ENCODE data around the gene TBC1D22A.

Gene TBC1D22A

DNA sequence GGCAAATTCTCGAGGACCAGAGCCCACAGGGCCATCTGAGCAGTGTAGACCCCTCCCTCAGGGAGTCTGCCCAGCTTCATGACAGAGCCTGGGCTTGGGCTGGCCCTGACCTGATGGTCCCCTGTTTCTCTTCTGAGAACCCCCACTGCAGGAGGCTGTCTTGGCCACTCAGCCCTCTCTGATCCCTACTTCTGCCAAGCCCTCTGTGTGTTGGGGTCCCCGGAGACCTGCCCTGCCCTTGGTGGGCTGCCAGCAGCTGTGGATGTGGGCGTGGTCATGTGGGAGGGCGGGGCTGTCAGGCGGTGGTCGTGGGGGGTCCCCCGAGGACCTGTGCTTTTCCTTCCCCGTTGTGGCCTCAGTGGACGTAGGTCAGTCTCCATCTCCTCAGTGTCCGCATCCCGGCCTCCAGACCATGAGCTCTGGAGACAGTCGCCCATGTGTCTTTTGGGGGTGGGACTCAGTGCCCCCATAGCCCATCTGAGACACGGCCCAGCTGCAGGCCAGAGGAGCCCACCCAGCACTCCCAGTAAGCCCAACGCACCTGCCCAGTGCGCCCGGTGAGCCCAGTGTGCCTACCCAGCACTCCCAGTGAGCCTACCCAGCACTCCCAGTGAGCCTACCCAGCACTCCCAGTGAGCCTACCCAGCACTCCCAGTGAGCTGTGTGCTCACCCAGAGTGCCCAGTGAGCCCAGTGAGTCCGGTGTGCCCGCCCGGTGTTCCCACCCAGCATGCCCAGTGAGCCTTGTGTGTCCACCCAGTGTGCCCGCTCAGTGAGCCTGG lies 409.2 kb downstream of the TBC1D22A start:
- Histone ChIP-seq H3K79me2 (ENCODE audit: low read length) (no peaks in the 10 kb centered on the region), H2AFZ (ENCODE audit: low read length) (no peak overlapping the region), H3K36me3 (replicated peaks; ENCODE audit: insufficient read depth, low read length) (no peaks in the 10 kb centered on the region), H3K9me3 (replicated peaks; ENCODE audit: insufficient read depth, low read length) (no peaks in the 10 kb centered on the region), H3F3A (ENCODE audit: insufficient read depth, low read length) (no peaks in the 10 kb centered on the region), H3K4me3 (ENCODE audit: low read length) (no peak overlapping the region), H3K9me2 (replicated peaks; ENCODE audit: insufficient read depth, low read length) (no peaks in the 10 kb centered on the region), H3K4me1 (ENCODE audit: low read length) (no peaks in the 10 kb centered on the region), H4K20me1 (ENCODE audit: insufficient read depth, low read length) (no peaks in the 10 kb centered on the region), H3K27ac (ENCODE audit: low read length) (no peak overlapping the region), H3K4me2 (ENCODE audit: low read depth, low read length) (no peak overlapping the region), H3K9ac (ENCODE audit: low read length) (no peak overlapping the region), H3K27me3 (replicated peaks; ENCODE audit: insufficient read depth, low read length) (no peaks in the 10 kb centered on the region)
- no peak for DNase-seq
- TF ChIP-seq EZH2phosphoT487 (IDR thresholded peaks at IDR 0.05; ENCODE audit: low read length) (no peak), EZH2 (optimal IDR thresholded peaks at IDR 0.05; ENCODE audit: low read depth, low read length) (no peak), CTCF (IDR thresholded peaks at IDR 0.05; ENCODE audit: low read length) (no peak)

- TF ChIP-seq EZH2phosphoT487 (IDR thresholded peaks at IDR 0.05; ENCODE audit: low read length) (no peak), CTCF (IDR thresholded peaks at IDR 0.05; ENCODE audit: low read length) (no peak), EZH2 (optimal IDR thresholded peaks at IDR 0.05; ENCODE audit: low read depth, low read length) (no peak)
Observed at GRCh38 chr22:47172771-47173534, 410.5 kb downstream of the TBC1D22A start.

DNA sequence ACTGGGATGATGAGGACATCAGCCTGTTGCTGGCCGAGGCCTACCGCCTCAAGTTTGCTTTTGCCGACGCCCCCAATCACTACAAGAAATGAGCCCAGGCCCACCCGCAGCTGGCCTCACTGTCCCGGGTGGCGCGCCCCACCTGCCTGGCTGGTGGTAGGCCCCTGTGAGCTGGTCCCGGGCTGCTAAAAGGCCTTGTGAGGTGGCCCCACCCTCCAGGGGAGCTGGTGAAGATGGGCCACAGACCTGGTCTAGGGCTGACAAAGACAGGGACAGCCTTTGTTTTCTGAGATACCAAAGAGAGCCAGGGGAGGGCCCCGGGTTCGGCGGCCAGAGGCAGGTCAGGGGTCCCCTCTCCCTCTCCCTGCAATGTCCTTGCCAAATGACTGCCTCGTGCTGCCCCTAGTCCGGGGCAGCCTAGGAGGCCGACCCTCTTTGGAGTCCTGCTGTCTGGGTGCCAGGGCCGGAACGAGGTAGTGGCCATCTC lies 411.1 kb downstream of the TBC1D22A start:
- Histone ChIP-seq H3K9ac (ENCODE audit: low read length) (no peak overlapping the region), H3K27me3 (replicated peaks; ENCODE audit: insufficient read depth, low read length) (no peaks in the 10 kb centered on the region), H3K9me2 (replicated peaks; ENCODE audit: insufficient read depth, low read length) (no peaks in the 10 kb centered on the region), H3K9me3 (replicated peaks; ENCODE audit: insufficient read depth, low read length) (no peaks in the 10 kb centered on the region), H3K79me2 (ENCODE audit: low read length) (no peaks in the 10 kb centered on the region), H3F3A (ENCODE audit: insufficient read depth, low read length) (no peaks in the 10 kb centered on the region), H3K4me1 (ENCODE audit: low read length) (no peaks in the 10 kb centered on the region), H4K20me1 (ENCODE audit: insufficient read depth, low read length) (no peaks in the 10 kb centered on the region), H3K36me3 (replicated peaks; ENCODE audit: insufficient read depth, low read length) (no peaks in the 10 kb centered on the region), H2AFZ (ENCODE audit: low read length) (no peak overlapping the region), H3K4me2 (ENCODE audit: low read depth, low read length) (no peak overlapping the region), H3K27ac (ENCODE audit: low read length) (no peak overlapping the region), H3K4me3 (ENCODE audit: low read length) (no peak overlapping the region)
- no peak for DNase-seq
- TF ChIP-seq CTCF (IDR thresholded peaks at IDR 0.05; ENCODE audit: low read length): no peak
- TF ChIP-seq EZH2phosphoT487 (IDR thresholded peaks at IDR 0.05; ENCODE audit: low read length): no peak
- no peak for TF ChIP-seq EZH2 (optimal IDR thresholded peaks at IDR 0.05; ENCODE audit: low read depth, low read length)

More at GRCh38 chr22:47172771-47173534, 410.5 kb downstream of the TBC1D22A start:
- Histone ChIP-seq H2AFZ (ENCODE audit: low read length) (no peak overlapping the region), H3K79me2 (ENCODE audit: low read length) (no peaks in the 10 kb centered on the region), H3K36me3 (replicated peaks; ENCODE audit: insufficient read depth, low read length) (no peaks in the 10 kb centered on the region), H3K27me3 (replicated peaks; ENCODE audit: insufficient read depth, low read length) (no peaks in the 10 kb centered on the region), H3K4me3 (ENCODE audit: low read length) (no peak overlapping the region), H3K9ac (ENCODE audit: low read length) (no peak overlapping the region), H3K27ac (ENCODE audit: low read length) (no peak overlapping the region), H4K20me1 (ENCODE audit: insufficient read depth, low read length) (no peaks in the 10 kb centered on the region), H3K9me2 (replicated peaks; ENCODE audit: insufficient read depth, low read length) (no peaks in the 10 kb centered on the region), H3K9me3 (replicated peaks; ENCODE audit: insufficient read depth, low read length) (no peaks in the 10 kb centered on the region), H3K4me2 (ENCODE audit: low read depth, low read length) (no peak overlapping the region), H3K4me1 (ENCODE audit: low read length) (no peaks in the 10 kb centered on the region), H3F3A (ENCODE audit: insufficient read depth, low read length) (no peaks in the 10 kb centered on the region)
- no peak for DNase-seq
